GM18907 (cell line): ENCODE results near the gene C1orf210.
A peak's percentile ranks its signal among the peaks of the same experiment; 100 is the strongest.

Experiments
- ATAC-seq: cut with Tn5 transposase; IDR thresholded peaks from one replicate; pipeline ENCODE4 v1.9.1; 2021; ENCODE audit warnings: mild to moderate bottlenecking, moderate library complexity; ENCODE audit not compliant: unreplicated experiment

Gene C1orf210

DNA sequence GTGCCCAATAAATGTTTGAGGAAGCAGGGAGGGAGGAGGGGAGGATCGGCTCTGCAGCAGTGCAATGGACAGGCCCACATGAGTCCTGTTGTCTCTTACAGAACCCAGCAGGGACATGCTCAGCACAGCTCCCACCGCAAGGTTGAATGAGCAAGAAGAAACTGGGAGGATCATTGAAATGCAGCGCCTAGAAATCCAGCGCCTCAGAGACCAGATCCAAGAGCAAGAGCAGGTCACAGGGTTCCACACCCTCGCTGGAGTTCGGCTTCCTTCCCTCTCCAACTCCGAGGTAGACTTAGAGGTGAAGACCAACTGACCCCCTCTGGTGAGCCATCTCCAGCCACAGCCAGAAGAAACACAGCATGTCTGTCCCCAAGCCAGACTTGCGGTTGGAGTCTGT is 31.5 kb downstream of the C1orf210 start:
- no peak for ATAC-seq

DNA sequence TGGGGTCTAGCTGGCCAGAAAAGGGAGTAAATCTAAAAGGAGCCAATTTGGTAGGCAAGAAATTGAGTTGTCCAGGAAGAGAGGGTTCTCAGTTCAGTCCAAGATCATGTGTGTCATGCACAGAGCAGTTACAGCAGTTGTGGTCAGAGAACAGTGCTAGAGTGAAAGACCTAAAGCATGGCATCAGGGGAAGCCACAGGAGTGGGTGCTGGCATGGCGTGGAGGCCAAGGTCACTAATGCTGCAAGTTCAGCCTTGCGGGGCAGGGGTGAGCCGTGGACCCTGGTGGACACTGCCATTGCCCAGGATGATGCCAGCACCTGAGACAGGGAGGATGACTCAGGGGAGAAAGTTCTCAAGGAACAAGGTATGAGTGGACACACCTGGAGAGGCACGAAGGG is 32.2 kb downstream of the C1orf210 start:
- ATAC-seq: no peak

GRCh38 chr1:43252225-43252624 is 33.2 kb downstream of the C1orf210 start:
- ATAC-seq: no peak

DNA sequence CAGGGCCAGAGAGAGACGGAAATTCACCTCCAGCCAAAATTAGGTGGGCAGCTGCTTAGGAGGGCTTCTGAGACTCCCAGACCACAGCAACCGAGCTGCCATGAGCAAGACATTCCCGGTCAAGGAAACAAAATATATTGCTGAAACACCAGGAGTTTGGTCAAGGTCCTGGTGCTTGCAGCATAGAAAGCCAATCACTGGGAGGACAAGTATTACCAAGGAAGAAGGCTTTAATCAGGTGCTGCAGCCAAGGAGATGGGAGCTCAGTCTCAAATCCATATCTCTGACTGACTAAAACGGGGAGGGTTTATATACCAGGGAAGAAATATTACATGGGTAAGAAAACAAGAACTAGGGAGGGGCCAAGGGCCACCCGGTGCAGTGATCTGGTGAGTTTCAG is 34.4 kb downstream of the C1orf210 start:
- no peak for ATAC-seq

- no peak for ATAC-seq
These were observed 35.0 kb downstream of the C1orf210 start for GRCh38 chr1:43250351-43250761.

DNA sequence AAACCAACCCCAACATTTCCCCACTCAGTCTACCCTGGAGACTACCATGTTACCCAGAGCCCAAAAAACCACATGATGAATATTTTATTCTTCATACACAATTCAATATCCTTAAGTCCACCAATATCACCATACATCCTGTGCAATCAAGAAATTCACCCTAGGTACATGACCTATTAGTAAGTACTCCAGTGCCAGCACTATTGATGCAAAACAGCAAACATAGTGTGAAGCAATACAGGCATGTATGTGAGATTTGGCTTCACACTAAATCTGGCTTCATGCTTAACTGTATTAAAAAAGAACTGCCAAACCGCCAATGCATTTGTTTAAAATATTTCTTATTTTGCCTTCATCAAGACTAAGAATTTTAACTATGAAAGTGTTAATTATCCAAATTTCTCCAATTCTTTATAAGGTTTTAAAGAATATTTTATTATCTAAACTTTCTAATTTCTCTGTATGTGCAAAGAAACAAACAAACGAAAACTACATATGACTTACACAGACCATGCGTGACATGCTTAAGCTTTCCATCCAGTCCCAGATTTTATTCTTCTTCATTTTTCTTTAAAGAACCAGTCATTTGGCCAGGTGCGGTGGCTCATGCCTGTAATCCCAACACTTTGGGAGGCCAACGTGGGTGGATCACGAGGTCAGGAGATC is 38.0 kb downstream of the C1orf210 start:
- no peak for ATAC-seq

GRCh38 chr1:43246466-43247213 is 38.7 kb downstream of the C1orf210 start:
- no peak for ATAC-seq

DNA sequence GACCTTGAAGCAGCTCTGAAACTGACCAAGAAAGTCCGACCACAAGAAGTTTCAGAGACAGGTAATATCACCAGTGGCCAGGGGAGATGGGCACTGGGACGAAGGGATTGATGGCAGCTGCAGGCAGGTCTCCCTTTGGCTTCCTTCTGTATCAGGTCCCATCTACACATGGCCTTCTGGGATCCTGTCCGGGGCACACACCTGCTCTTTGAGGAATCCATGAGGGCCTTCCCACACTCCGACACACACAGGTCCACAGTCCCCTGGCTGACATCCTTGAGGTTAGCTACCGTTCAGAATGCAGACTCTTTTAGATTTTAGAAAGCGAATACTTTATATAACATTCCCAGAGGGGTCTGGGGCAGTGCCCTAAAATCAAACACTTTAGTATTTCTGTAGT is 42.1 kb downstream of the C1orf210 start:
- no peak for ATAC-seq

DNA sequence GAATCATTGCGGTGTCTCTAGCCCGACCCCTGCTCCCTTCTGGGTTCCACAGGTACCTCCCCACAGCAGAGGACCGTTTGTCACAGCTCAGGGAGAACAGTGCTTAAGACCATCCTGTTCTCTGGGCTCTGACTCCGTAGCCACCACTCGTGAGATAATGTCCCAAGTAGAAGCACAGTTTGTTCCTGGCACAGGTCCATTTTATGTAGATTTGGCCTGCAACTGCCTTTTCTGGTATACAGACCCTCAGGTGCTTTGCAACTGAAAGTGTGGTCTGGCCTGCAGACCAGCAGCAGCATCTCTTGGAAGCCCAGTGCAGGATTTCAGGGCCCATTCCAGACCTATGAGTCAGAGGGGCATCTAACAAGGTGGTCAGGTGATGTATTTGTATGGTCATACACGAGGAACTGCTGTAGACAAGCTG is 44.0 kb downstream of the C1orf210 start:
- no peak for ATAC-seq

GRCh38 chr1:43239484-43239883 is 45.9 kb downstream of the C1orf210 start:
- peak; percentile 58 for ATAC-seq

GRCh38 chr1:43238991-43239469 is 46.4 kb downstream of the C1orf210 start:
- ATAC-seq: peak; percentile 29

DNA sequence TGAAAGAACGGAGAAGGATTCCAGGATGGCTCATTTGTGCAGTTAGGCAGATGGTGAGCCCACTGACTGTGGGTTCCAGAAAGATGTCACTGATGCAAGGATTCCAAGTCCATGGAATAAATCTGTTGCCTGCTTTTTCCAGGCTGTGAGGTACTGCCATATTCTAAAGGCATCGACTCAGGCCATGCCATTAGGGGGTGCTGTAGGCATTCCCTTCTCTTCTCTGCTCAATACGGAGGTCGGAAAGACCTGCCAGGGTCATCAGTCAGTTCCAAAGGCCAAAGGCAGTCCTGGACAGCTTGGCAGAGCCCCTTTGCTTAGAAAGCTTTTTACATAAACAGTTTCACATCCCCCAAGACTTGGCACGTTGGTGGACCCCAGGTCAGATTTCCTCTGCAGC is 47.3 kb downstream of the C1orf210 start:
- no peak for ATAC-seq

DNA sequence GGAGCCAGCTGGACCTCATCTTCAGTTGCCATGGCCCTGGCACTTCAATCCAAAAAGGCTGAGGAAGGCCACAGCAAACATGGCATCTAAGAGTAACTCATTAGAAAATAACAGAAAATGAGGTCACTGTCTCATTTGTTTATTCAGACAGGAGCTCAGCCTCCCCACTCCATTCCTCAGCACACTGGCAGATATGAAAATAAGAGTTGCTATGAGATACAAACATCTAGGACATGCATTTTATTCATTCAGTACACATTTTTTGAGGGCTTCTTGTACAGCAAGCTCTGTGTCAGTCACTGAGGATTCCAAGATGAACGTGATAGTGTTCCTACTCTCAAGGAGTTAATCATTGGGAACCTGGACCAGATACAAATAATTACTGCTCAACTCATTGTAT is 48.3 kb downstream of the C1orf210 start:
- ATAC-seq: no peak

DNA sequence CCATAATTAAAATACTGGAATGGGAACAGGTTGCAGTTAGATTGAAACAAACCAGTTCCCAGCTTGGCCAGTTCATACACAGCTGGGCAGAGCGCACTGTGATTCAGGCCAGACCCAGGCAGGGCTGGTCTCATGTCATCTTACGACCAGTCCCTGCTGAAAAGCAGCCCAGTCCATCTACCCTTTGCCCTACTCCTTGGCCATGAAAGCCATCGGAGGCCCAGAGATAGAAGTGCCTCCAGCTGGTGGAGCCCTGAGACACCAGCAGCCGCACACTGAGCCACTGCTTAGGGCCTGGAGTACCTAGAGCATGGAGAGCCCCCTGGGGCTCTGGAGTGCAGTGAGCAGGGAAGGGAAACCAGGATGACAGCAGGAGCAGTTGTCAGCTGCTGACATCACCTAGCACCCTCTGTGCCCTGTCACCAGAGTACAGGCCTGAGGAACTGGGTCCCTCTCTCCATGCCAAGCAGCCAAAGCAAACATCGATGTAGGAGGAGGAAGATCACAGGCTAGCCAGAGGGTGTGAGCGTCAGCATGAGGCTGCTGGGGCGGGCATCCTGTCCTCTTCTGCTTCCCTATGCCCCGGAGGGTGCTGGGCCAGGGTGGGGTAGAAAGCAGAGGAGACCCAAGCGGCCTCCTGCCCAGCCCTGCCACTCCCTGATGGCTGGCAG is 49.8 kb downstream of the C1orf210 start:
- ATAC-seq: no peak

DNA sequence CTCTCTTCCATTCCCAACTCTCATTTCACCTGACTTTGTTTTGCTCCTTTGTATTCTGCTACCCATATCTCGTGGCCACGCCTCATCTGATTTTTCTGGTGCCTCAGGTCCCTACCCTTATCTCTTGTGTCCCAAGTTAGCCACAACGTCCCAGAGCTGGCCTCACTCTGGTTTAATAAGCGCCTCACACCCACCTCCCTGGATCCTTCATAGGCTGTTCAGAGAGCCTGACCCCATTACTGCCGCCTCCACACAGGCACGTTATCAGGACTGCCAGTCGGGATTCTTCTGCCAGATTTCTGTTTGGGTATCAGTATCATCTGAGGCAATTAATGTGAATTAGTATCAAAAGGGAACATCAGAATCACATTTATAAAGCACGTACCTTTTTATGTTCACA is 50.3 kb downstream of the C1orf210 start:
- no peak for ATAC-seq

GRCh38 chr1:43234267-43234666 is 51.1 kb downstream of the C1orf210 start:
- no peak for ATAC-seq

- ATAC-seq: no peak
These were observed 51.8 kb downstream of the C1orf210 start for GRCh38 chr1:43233631-43234030.

DNA sequence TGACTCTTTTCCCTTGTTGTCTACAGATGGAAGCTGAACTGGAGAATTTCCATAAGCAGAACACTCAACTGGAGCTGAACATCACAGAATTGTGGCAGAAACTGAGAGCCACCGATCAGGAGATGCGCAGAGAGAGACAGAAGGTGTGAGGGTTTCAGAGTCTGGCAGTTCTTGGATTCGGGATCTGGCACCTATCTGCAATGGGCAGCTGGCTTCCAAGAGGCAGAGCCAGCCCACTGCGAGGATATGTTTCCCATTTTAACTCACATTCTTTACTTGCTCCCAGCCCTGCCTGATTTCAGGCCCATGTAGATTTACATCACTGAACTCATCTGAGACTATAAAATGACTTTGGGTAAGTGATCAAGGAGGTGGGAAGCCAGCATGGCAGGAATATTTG is 52.9 kb downstream of the C1orf210 start:
- ATAC-seq: no peak

GRCh38 chr1:43232074-43232473 is 53.3 kb downstream of the C1orf210 start:
- no peak for ATAC-seq
